Stimulated activated CD8-positive, alpha-beta memory T cell treated with anti-CD3 and anti-CD28 coated beads, Interleukin-2, amount 100 ng/mL, for 1 hour (primary cell): ENCODE data around the gene PCDHGC5.

ENCODE experiments used
- DNase-seq, 2 donors: peaks; one replicate each; pipeline ENCODE4 v3.0.0-alpha.2; 2020; ENCODE audit warnings: low read depth in 2 of 2

Gene PCDHGC5

DNA sequence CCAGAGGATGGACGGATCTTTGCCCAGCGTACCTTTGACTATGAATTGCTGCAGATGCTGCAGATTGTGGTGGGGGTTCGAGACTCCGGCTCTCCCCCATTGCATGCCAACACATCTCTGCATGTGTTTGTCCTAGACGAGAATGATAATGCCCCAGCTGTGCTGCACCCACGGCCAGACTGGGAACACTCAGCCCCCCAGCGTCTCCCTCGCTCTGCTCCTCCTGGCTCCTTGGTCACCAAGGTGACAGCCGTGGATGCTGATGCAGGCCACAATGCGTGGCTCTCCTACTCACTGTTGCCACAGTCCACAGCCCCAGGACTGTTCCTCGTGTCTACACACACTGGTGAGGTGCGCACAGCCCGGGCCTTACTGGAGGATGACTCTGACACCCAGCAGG, 1.9 kb downstream of the PCDHGC5 start:
- no peak for DNase-seq

DNA sequence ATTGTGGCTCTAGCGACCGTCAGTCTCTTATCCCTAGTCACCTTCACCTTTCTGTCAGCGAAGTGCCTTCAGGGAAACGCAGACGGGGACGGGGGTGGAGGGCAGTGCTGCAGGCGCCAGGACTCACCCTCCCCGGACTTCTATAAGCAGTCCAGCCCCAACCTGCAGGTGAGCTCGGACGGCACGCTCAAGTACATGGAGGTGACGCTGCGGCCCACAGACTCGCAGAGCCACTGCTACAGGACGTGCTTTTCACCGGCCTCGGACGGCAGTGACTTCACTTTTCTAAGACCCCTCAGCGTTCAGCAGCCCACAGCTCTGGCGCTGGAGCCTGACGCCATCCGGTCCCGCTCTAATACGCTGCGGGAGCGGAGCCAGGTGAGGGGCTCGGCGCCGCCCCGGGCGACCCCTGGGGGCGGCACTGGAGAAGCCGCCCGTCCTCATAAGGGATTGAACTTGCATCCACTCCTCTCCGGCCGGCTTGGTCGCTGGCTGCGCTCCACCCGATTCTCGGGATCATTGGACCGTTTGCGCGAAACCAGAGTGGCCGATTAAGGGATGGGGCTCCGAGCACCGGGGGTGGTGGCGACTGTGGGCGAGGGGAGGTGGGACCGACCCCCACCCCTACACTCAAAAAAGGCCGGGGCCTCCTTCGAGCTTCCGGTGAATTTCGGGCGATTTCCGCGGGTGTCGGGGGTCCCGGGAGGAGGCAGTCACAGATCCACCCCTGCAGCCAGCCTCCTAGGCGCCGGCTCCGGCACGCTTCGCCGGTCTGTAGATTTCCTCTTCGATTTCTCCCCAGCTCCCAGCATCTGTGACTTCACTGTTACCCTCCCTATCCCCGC, 2.7 kb downstream of the PCDHGC5 start:
- DNase-seq = no peak

GRCh38 chr5:141492168-141492885, 3.4 kb downstream of the PCDHGC5 start:
- DNase-seq = no peak

DNA sequence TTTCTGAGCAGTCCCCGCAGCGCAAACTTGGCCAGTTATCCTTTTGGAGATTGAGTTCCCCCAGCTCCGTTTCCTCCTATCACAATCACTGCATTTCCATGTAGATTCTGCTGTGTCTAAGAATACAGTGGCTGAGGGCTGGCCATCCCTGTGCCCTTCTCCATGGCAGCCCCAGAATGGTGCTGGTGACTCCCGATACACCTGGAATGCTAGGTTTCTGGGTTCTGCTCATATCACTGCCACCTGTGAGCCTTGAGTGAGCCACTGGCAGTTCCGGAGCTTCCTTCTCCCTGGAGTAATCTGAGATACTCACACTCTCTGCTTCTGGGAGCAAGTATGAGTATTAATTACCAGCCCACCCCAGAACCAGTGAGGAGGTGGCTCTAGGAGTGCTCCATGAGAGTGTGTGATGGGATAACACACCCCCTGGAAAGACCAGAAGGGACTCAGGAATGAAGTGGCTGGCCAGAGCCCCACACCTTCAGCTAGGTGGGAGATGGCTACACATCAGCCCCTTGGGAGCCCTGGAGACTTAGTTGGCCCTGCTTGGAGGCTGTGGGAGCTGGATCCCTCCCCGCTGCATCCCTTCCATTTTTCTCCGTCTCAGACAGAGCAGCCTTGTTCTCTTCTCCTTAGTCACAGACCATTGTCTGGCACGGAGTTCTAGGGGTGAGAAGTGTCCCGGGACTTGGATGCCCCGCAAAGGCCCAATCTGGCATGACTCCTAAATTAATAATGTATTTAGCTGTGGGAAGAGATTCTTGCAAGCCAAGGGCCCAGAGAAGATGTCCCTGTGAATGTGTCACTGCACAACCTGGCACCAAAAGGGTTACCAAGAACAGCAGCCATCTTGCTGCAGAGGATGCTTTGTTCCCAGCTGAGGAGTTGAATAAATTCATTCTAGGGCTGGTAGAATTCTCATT, 4.9 kb downstream of the PCDHGC5 start:
- no peak for DNase-seq

DNA sequence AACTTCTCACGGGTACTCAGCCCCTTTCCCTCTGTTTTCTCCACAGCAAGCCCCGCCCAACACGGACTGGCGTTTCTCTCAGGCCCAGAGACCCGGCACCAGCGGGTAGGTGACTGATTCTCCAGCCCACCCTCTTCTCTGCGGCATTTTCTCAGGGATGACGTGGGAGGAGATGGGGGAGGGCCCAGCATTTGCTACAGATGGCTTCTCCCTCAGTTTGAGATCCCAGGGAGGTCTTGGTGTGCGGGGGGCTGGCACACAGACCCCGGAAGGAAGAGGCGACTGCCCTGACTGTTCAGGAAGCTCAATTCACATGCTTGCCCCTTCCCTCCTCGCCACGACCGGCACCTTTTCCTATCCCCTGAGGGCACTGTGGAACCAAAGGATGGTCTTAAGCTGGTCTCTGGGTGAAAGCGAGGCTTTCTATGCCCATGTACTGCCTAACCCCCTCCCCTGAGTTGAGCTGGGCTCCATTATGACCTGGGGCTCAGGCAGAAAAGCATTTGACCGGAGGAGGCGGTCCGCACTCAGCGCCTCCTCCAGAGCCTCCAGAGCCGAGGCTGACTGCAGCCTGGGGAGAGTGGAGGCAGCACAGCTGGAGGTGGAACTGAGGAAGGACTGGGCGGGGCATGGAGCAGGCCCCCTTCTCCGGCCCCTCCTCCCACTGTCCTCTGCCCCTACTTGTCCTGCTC, 6.0 kb downstream of the PCDHGC5 start:
- no peak for DNase-seq

DNA sequence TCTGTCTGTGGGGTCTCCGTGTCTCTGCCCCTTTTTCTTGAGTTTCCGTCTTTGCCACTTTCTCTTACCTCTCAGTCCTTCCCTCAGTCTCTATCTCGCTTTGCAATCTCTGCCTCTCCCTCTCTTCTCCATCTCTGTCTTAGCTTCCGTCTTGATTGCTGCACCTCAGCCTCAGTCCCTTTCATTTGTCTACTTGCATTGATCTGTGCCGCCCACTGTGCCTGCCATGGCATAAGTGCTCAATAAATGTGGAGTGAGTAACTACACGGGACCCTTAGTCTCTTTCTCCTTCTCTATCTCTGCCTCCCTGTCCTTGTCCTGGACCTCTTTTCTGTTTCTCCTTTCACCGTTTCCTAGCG, 6.6 kb downstream of the PCDHGC5 start:
- DNase-seq = no peak

DNA sequence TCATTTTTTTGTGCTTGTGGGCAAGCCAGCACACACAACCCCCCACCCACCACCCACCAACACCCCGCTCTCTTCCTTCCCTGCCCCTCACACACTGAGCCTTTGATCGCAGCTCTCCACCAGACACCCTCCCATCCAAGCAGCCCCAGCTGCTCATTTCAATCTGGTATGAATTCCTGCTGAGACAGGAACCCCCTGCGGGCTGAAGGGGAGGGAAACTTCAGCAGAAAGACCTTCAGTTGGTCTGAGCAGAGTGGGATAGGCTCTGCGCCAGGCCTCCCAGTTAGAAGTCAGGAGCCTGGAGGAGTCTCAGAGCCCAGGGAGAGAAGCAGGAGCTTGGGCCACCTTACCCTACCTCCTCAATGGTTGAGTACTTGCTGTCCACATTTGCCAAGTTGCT, 7.2 kb downstream of the PCDHGC5 start:
- no peak for DNase-seq

DNA sequence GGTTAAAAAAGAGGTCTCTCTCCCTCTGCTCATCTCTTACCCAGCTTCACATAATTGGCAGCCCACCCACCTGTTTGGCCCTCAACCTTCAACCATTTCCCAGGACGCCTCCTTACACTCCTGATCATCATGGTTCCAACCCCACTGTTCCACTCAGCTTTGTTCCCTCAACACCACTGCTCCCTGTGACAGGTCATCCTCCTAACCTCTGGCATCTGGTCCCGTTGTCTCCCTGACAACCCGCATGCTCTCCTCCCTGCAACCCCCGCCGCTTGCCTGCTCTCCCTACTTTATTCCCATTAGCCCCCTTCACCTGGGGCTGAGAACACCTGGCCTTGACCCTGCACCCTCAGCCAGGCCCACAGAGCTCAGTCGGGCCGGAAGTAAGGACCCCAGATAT, 12.9 kb downstream of the PCDHGC5 start:
- DNase-seq = no peak

- DNase-seq = no peak
Measured at GRCh38 chr5:141503681-141504080, 14.8 kb downstream of the PCDHGC5 start.

GRCh38 chr5:141504216-141504615, 15.3 kb downstream of the PCDHGC5 start:
- DNase-seq = no peak

- DNase-seq = no peak
Measured at GRCh38 chr5:141506381-141507155, 17.7 kb downstream of the PCDHGC5 start.

DNA sequence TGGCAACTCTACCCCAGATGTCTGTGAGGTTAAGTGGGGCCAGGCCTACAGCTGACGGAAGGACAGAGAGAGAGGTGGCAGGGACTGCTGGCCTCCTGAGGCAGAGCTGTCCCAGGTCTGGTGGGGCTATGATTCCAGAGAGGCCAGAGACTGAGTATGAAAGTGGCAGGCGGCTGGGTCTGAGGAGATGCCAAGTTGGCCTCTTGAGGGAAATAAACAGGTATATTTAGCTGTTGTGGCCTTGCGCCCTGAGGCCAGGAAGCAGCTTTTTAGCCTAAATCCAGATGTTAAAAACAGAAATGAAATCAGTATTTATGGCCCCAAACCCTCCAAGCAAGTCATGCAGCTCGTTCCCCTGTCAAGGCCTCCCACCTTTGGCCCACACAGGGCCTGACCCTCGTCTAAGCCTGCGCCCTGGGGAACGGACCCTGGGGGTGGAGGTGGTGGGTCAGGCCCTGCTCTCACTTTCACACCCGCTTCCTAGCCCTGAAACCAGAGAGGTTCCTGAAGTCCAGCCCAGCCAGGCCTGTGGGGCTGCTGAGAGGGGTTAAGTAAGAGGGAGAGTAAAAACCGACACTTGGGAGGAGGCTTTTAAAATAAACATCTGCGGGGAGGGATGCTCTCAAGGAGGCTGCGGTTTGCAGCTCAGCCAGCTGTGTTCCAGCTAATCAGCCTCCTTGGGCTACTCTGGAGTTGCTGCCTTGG, 18.7 kb downstream of the PCDHGC5 start:
- DNase-seq = no peak

GRCh38 chr5:141508440-141508797, 19.5 kb downstream of the PCDHGC5 start:
- DNase-seq = no peak

DNA sequence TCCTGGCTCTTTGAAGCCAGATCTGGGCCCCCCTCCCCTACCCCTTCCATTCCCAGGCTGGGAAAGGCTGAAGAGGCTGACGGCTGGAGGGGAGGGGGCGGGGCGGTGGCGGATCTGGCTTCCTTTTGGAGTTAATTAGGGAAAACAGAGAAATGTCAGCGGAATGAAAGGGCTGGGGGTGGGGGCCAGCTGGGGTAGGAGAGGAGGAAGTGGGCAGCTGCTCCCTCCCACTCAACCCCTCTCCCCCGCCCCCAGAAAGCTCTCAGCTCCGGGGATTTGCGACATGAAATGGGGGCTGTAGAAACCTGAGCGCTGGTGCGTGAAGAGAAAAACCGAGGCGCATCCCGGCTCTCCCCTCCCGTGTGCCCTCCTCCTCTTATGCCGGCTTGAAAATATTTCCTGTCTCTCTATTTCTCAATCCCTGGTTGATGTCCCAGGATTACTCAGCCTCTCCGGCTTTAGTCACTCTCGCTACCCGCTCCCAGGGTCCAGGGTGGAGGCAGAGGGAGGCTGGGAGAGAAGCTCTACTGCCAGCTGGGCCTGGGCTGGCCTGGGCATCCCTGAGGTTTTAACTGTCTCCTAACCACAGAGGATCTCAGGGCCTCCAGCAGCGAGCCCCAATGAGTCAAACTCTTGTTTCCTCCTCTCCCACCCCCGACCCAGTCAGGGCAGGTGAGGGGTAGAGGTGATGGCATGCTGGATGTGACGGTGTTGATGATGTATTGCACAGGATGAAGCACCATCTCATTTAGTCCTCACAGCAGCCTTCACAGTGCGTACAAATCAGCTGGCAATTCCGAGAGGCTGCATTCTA, 20.1 kb downstream of the PCDHGC5 start:
- DNase-seq = no peak

DNA sequence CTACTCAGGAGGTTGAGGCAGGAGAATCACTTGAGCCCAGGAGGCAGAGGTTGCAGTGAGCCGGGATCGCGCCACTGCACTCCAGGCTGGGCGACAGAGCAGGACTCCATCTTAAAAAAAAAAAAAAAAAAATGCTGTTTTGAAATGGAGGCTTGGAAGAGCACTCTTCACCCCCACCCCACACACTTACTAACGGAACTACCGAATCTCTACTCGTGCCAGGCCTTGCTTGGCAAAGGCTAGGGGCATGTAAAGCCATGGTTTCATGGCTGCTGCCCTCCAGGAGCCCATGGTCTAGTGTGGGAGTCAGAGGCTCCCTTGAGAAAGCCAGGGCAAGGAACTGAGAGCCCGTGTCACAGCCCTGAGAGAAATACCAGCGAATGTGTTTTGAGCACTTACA, 21.3 kb downstream of the PCDHGC5 start:
- no peak for DNase-seq

GRCh38 chr5:141510850-141511601, 22.1 kb downstream of the PCDHGC5 start:
- DNase-seq = no peak

DNA sequence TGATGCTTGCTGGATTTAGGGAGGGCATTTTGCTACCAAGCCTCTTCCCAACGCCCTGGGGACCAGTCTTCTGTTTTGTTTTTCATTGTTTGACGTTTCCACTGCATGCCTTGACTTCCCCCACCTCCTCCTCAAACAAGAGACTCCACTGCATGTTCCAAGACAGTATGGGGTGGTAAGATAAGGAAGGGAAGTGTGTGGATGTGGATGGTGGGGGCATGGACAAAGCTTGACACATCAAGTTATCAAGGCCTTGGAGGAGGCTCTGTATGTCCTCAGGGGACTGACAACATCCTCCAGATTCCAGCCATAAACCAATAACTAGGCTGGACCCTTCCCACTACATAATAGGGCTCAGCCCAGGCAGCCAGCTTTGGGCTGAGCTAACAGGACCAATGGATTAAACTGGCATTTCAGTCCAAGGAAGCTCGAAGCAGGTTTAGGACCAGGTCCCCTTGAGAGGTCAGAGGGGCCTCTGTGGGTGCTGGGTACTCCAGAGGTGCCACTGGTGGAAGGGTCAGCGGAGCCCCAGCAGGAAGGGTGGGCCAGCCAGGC, 23.0 kb downstream of the PCDHGC5 start:
- no peak for DNase-seq

DNA sequence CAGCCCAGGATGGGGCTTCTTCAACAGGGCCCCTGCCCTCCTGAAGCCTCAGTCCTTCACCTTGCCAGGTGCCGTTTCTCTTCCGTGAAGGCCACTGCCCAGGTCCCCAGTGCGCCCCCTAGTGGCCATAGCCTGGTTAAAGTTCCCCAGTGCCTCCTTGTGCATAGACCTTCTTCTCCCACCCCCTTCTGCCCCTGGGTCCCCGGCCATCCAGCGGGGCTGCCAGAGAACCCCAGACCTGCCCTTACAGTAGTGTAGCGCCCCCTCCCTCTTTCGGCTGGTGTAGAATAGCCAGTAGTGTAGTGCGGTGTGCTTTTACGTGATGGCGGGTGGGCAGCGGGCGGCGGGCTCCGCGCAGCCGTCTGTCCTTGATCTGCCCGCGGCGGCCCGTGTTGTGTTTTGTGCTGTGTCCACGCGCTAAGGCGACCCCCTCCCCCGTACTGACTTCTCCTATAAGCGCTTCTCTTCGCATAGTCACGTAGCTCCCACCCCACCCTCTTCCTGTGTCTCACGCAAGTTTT, 23.6 kb downstream of the PCDHGC5 start:
- peak; percentile 62 to 76 for DNase-seq
